HEK293 (cell line): ENCODE measurements around the gene C17orf58.

ENCODE experiments used
- AEBP2 ChIP-seq: fragments of 450-650 bp; formaldehyde crosslinking; IDR thresholded peaks from 2 replicates; pipeline ENCODE4 v1.5.1; 2016; ENCODE audit warnings: missing biosample characterization, missing genetic modification characterization, borderline replicate concordance
- FEZF1 ChIP-seq: fragments of 450-650 bp; formaldehyde crosslinking; IDR thresholded peaks from 2 replicates; pipeline ENCODE4 v1.5.1; 2016; ENCODE audit warnings: missing biosample characterization, missing genetic modification characterization
- GLIS1 ChIP-seq: fragments of 450-650 bp; formaldehyde crosslinking; IDR thresholded peaks from 2 replicates; pipeline ENCODE4 v1.5.1; 2016; ENCODE audit warnings: missing biosample characterization, missing genetic modification characterization
- KLF9 ChIP-seq: fragments of 450-650 bp; formaldehyde crosslinking; IDR thresholded peaks from 2 replicates; pipeline ENCODE4 v1.5.1; 2016; ENCODE audit warnings: missing biosample characterization, missing genetic modification characterization, low read depth
- ZBTB11 ChIP-seq: fragments of 450-650 bp; formaldehyde crosslinking; conservative IDR thresholded peaks from 2 replicates; pipeline ENCODE4 v1.5.1; 2016; ENCODE audit warnings: low read depth, missing biosample characterization, missing genetic modification characterization
- ZBTB20 ChIP-seq: fragments of 450-650 bp; formaldehyde crosslinking; IDR thresholded peaks from 2 replicates; pipeline ENCODE4 v1.5.1; 2016; ENCODE audit warnings: missing biosample characterization, missing genetic modification characterization
- ZBTB48 ChIP-seq: fragments of 450-650 bp; formaldehyde crosslinking; IDR thresholded peaks from 2 replicates; pipeline ENCODE4 v1.5.1; 2016; ENCODE audit warnings: missing biosample characterization, missing genetic modification characterization
- ZBTB8A ChIP-seq: fragments of 450-650 bp; formaldehyde crosslinking; IDR thresholded peaks from 2 replicates; pipeline ENCODE4 v1.5.1; 2016; ENCODE audit warnings: missing biosample characterization, missing genetic modification characterization
- ZFP41 ChIP-seq: fragments of 450-650 bp; formaldehyde crosslinking; IDR thresholded peaks from 2 replicates; pipeline ENCODE4 v1.5.1; 2016; ENCODE audit warnings: missing biosample characterization, missing genetic modification characterization, borderline replicate concordance
- ZIC2 ChIP-seq: fragments of 450-650 bp; formaldehyde crosslinking; IDR thresholded peaks from 2 replicates; pipeline ENCODE4 v1.5.1; 2016; ENCODE audit warnings: missing biosample characterization, missing genetic modification characterization
- ZNF146 ChIP-seq: fragments of 450-650 bp; formaldehyde crosslinking; IDR thresholded peaks from 2 replicates; pipeline ENCODE4 v1.5.1; 2016; ENCODE audit warnings: missing biosample characterization, missing genetic modification characterization
- ZNF248 ChIP-seq: fragments of 450-650 bp; formaldehyde crosslinking; IDR thresholded peaks from 2 replicates; pipeline ENCODE4 v1.5.1; 2017; ENCODE audit warnings: missing biosample characterization, missing genetic modification characterization
- ZNF341 ChIP-seq: fragments of 450-650 bp; formaldehyde crosslinking; IDR thresholded peaks from 2 replicates; pipeline ENCODE4; 2016; ENCODE audit warnings: low read depth, missing biosample characterization, missing genetic modification characterization
- ZNF398 ChIP-seq: fragments of 450-650 bp; formaldehyde crosslinking; IDR thresholded peaks from 2 replicates; pipeline ENCODE4 v1.5.1; 2017; ENCODE audit warnings: missing biosample characterization, missing genetic modification characterization
- ZNF426 ChIP-seq: fragments of 450-650 bp; formaldehyde crosslinking; IDR thresholded peaks from 2 replicates; pipeline ENCODE4 v1.5.1; 2017; ENCODE audit warnings: missing biosample characterization, missing genetic modification characterization, mild to moderate bottlenecking, inconsistent platforms, moderate library complexity
- ZNF514 ChIP-seq: fragments of 450-650 bp; formaldehyde crosslinking; IDR thresholded peaks from 2 replicates; pipeline ENCODE4 v1.5.1; 2016; ENCODE audit warnings: missing biosample characterization, missing genetic modification characterization
- ZNF558 ChIP-seq: fragments of 450-650 bp; formaldehyde crosslinking; IDR thresholded peaks from 2 replicates; pipeline ENCODE4 v1.5.1; 2016; ENCODE audit warnings: missing biosample characterization, missing genetic modification characterization
- ZNF701 ChIP-seq: fragments of 450-650 bp; formaldehyde crosslinking; IDR thresholded peaks from 2 replicates; pipeline ENCODE4 v1.5.1; 2016; ENCODE audit warnings: missing biosample characterization, missing genetic modification characterization
- ZNF76 ChIP-seq: fragments of 450-650 bp; formaldehyde crosslinking; IDR thresholded peaks from 2 replicates; pipeline ENCODE4; 2016; ENCODE audit warnings: low read depth, missing biosample characterization, missing genetic modification characterization, borderline replicate concordance
- ZNF791 ChIP-seq: fragments of 450-650 bp; formaldehyde crosslinking; IDR thresholded peaks from 2 replicates; pipeline ENCODE4 v1.5.1; 2016; ENCODE audit warnings: missing biosample characterization, missing genetic modification characterization
- ZSCAN4 ChIP-seq: fragments of 450-650 bp; formaldehyde crosslinking; IDR thresholded peaks from 2 replicates; pipeline ENCODE4 v1.5.1; 2017; ENCODE audit warnings: missing biosample characterization, missing genetic modification characterization
- TF ChIP-seq, protein P1 (sequence below): fragments of 450-650 bp; formaldehyde crosslinking; IDR thresholded peaks from 2 replicates; pipeline ENCODE4 v1.5.1; 2016; ENCODE audit warnings: missing biosample characterization, missing genetic modification characterization

C17orf58 gene

DNA sequence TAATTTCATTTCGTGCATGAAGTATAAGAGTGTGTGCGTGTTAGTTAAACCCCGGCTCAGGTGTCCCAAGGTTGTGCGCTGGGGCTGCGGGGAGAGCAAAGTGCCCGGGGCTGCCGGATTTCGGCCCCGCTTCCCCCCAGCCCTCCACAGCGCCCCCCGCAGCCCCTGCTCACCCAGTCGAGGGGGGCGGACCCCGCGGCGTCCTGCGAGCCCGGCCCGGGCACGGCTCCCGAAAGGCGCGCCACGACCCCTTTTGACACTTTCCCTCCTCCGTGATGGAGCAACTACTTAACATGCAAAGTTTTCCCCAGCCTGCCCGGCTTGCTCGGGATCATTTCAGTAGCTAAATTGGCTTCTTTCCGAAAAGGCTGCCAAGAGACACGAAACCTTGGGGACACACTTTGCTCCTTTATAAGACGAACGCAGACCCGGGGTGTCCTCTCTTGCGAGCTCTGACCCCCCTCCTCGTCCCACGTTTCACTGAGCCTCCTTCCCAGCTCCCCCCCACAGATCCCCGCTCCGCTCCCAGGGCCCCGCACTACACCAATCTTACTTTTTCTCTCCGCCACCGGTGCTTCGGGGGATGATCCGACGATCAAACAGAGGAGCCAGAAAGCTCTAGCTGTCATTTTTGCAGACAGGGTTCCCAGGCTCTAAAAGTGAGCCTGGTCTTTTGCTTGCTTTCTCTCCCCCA lies 552 bp downstream of the C17orf58 start (continued):
- TF ChIP-seq ZFP41 (tag by site-specific recombination), result no peak
- peak; percentile 68 for TF ChIP-seq ZNF76
- no peak for TF ChIP-seq ZNF701
- TF ChIP-seq ZSCAN4 (tag by site-specific recombination), result peak; percentile 3; the same call in 1 of the 2 replicates
- no peak for TF ChIP-seq FEZF1 (tag by site-specific recombination)
- no peak for TF ChIP-seq ZNF426 (tag by site-specific recombination)
- TF ChIP-seq KLF9 (tag by site-specific recombination), result peak; percentile 44; the same call in 1 of the 2 replicates
- TF ChIP-seq, protein P1, sequence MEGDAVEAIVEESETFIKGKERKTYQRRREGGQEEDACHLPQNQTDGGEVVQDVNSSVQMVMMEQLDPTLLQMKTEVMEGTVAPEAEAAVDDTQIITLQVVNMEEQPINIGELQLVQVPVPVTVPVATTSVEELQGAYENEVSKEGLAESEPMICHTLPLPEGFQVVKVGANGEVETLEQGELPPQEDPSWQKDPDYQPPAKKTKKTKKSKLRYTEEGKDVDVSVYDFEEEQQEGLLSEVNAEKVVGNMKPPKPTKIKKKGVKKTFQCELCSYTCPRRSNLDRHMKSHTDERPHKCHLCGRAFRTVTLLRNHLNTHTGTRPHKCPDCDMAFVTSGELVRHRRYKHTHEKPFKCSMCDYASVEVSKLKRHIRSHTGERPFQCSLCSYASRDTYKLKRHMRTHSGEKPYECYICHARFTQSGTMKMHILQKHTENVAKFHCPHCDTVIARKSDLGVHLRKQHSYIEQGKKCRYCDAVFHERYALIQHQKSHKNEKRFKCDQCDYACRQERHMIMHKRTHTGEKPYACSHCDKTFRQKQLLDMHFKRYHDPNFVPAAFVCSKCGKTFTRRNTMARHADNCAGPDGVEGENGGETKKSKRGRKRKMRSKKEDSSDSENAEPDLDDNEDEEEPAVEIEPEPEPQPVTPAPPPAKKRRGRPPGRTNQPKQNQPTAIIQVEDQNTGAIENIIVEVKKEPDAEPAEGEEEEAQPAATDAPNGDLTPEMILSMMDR, result peak; percentile 77
- TF ChIP-seq ZNF341 (tag by site-specific recombination), result no peak
- 0 out of 2 replicates have a peak, but pooled peaks have one; percentile 12 for TF ChIP-seq ZBTB11
- no peak for TF ChIP-seq ZNF558 (tag by site-specific recombination)
- TF ChIP-seq ZNF514 (tag by site-specific recombination), result no peak
- peak; percentile 75 for TF ChIP-seq ZBTB8A (tag by site-specific recombination)
- no peak for TF ChIP-seq ZNF248 (tag by site-specific recombination)
- TF ChIP-seq GLIS1 (tag by site-specific recombination), result peak; percentile 83
- TF ChIP-seq ZBTB20, result peak; percentile 86
- no peak for TF ChIP-seq ZNF146 (tag by site-specific recombination)
- TF ChIP-seq ZNF791 (tag by site-specific recombination), result no peak
- no peak for TF ChIP-seq AEBP2 (tag by site-specific recombination)
- peak; percentile 20 for TF ChIP-seq ZBTB48
- peak; percentile 60; the same call in 1 of the 2 replicates for TF ChIP-seq ZNF398 (tag by site-specific recombination)
- 0 out of 2 replicates have a peak, but pooled peaks have one; percentile 14 for TF ChIP-seq ZIC2
- TF ChIP-seq, all 188 proteins: peak for 23
